IMR-90 (cell line): ENCODE measurements around the gene KCTD5. TPM values are rescaled to one million over a fixed set of nuclear protein-coding genes. Genes with fewer than 3 reads are reported as not detected.
"Not testable (repeated sequence)": the region's sequence is repeated elsewhere in the genome, so short reads cannot be mapped to it uniquely, and the experiment has no call there.

Source experiments
- ATAC-seq: fragments of 200-7000 bp; cut with Tn5 transposase; 2 replicates; pipeline ENCODE4 v1.9.1; 2020; ENCODE audit warnings: low read depth, mild to moderate bottlenecking, moderate library complexity
- BruUV-seq: library from RNA; stranded (reverse); fragments of 400-500 nt; replicated peaks from 2 replicates; lab custom pipeline; 2021; lab: Mats Ljungman, UMichigan
- CTCF ChIA-PET: fragments of 300-600 bp; formaldehyde crosslinking; extraction: SDS; loops from one replicate; lab custom pipeline; 2021; ENCODE audit warnings: antibody characterized with exemption; lab: Yijun Ruan, JAX
- POLR2A ChIA-PET: fragments of 300-600 bp; sonication (Branson Sonifier 250); formaldehyde crosslinking; loops from one replicate; lab custom pipeline; 2022; ENCODE audit warnings: antibody characterized with exemption; ENCODE audit not compliant: unreplicated experiment; lab: Charles Lee
- DNase-seq: peaks from one replicate; pipeline ENCODE4 v3.0.0; 2013
- H2AFZ ChIP-seq: replicated peaks from 2 replicates; pipeline ENCODE3; 2013; ENCODE audit warnings: low read length, mild to moderate bottlenecking; ENCODE audit not compliant: poor library complexity
- H2AK5ac ChIP-seq: 2 replicates; pipeline ENCODE4 v1.6.1; 2013; ENCODE audit warnings: low read depth, low read length, inconsistent platforms
- H2AK9ac ChIP-seq: replicated peaks from 2 replicates; pipeline ENCODE3; 2013; ENCODE audit warnings: mild to moderate bottlenecking, low read depth, low read length, moderate library complexity; ENCODE audit not compliant: poor library complexity
- H2BK120ac ChIP-seq: 2 replicates; pipeline ENCODE4 v1.6.1; 2013; ENCODE audit warnings: low read depth, low read length, inconsistent platforms
- H2BK15ac ChIP-seq: 3 replicates; pipeline ENCODE4 v1.6.1; 2013; ENCODE audit warnings: low read depth, low read length, inconsistent platforms
- H2BK20ac ChIP-seq: 2 replicates; pipeline ENCODE4 v1.6.1; 2013; ENCODE audit warnings: low read depth, mild to moderate bottlenecking, inconsistent platforms, low read length, moderate library complexity
- H2BK5ac ChIP-seq: 2 replicates; pipeline ENCODE4 v1.6.1; 2013; ENCODE audit warnings: mild to moderate bottlenecking, low read depth, low read length, inconsistent platforms; ENCODE audit not compliant: poor library complexity, severe bottlenecking
- H3K14ac ChIP-seq: replicated peaks from 2 replicates; pipeline ENCODE4 v1.6.1; 2013; ENCODE audit warnings: low read depth, low read length, inconsistent platforms
- H3K18ac ChIP-seq: 2 replicates; pipeline ENCODE4 v1.6.1; 2013; ENCODE audit warnings: low read depth, low read length, control low read depth
- H3K23ac ChIP-seq: 2 replicates; pipeline ENCODE4 v1.6.1; 2013; ENCODE audit warnings: low read depth, low read length, inconsistent platforms
- H3K27ac ChIP-seq: 2 replicates; pipeline ENCODE4 v1.5.1; 2013; ENCODE audit warnings: mild to moderate bottlenecking, control low read depth, low read length; ENCODE audit not compliant: insufficient read depth
- H3K27me3 ChIP-seq: 2 replicates; pipeline ENCODE4 v1.6.1; 2013; ENCODE audit warnings: low read length; ENCODE audit not compliant: control insufficient read depth, insufficient read depth
- H3K36me3 ChIP-seq: 2 replicates; pipeline ENCODE4 v1.6.1; 2013; ENCODE audit warnings: low read length, mixed read lengths; ENCODE audit not compliant: control insufficient read depth, insufficient read depth
- H3K4ac ChIP-seq: 2 replicates; pipeline ENCODE4 v1.6.1; 2013; ENCODE audit warnings: low read depth, low read length, inconsistent platforms
- H3K4me1 ChIP-seq: 2 replicates; pipeline ENCODE4 v1.6.1; 2013; ENCODE audit warnings: low read length, mixed read lengths; ENCODE audit not compliant: control insufficient read depth, insufficient read depth
- H3K4me2 ChIP-seq: 2 replicates; pipeline ENCODE4 v1.6.1; 2013; ENCODE audit warnings: low read depth, mild to moderate bottlenecking, control low read depth, low read length, moderate library complexity
- H3K4me3 ChIP-seq: 2 replicates; pipeline ENCODE4 v1.5.1; 2013; ENCODE audit warnings: low read depth, mild to moderate bottlenecking, control low read depth, low read length, moderate library complexity; ENCODE audit not compliant: insufficient read depth
- H3K56ac ChIP-seq: 2 replicates; pipeline ENCODE4 v1.6.1; 2013; ENCODE audit warnings: low read length, inconsistent platforms; ENCODE audit not compliant: insufficient read depth; ENCODE audit errors: extremely low read depth
- H3K79me1 ChIP-seq, 2 experiments: 2 replicates each; pipeline ENCODE4 v1.6.1; 2013; ENCODE audit warnings: low read length in 2 of 2, inconsistent platforms in 1 of 2, low read depth in 1 of 2
- H3K9ac ChIP-seq: 2 replicates; pipeline ENCODE4 v1.6.1; 2013; ENCODE audit warnings: low read depth, low read length, control low read depth
- H3K9me1 ChIP-seq: 2 replicates; pipeline ENCODE4 v1.6.1; 2013; ENCODE audit warnings: low read length, inconsistent platforms; ENCODE audit not compliant: insufficient read depth
- H3K9me3 ChIP-seq: 2 replicates; pipeline ENCODE4 v1.6.1; 2013; ENCODE audit warnings: low read length; ENCODE audit not compliant: control insufficient read depth, insufficient read depth
- H4K20me1 ChIP-seq: 2 replicates; pipeline ENCODE4 v1.6.1; 2013; ENCODE audit warnings: low read length, inconsistent platforms; ENCODE audit not compliant: insufficient read depth
- H4K5ac ChIP-seq: 2 replicates; pipeline ENCODE4 v1.6.1; 2013; ENCODE audit warnings: mild to moderate bottlenecking, low read depth, low read length, control low read depth
- H4K8ac ChIP-seq, 2 experiments: 2 replicates each; pipeline ENCODE4 v1.6.1; 2013; ENCODE audit warnings: low read depth in 2 of 2, low read length in 2 of 2, control low read depth in 1 of 2, inconsistent platforms in 1 of 2
- H4K91ac ChIP-seq: 2 replicates; pipeline ENCODE4 v1.6.1; 2013; ENCODE audit warnings: low read depth, low read length, inconsistent platforms; ENCODE audit not compliant: insufficient read depth
- WGBS, 2 experiments: methylation state at CpG; one replicate each; pipeline versions ENCODE4 v1.1.5 to v1.1.7; 2013; ENCODE audit warnings: missing lambda C conversion rate in 2 of 2; ENCODE audit not compliant: insufficient read length in 1 of 2; ENCODE audit errors: extremely low coverage in 2 of 2; 5-methylcytosine and 5-hydroxymethylcytosine counted together
- dilution Hi-C: fragments of 300-500 bp; cut with HindIII; formaldehyde crosslinking; loops from one replicate; pipeline ENCODE4 v1.14.3; 2018; ENCODE audit warnings: low sequenced_read_pairs; ENCODE audit not compliant: unreplicated experiment
- in situ Hi-C: fragments of 300-500 bp; cut with MboI; formaldehyde crosslinking; loops from 3 replicates; pipeline ENCODE4 v1.14.3; 2019; ENCODE audit warnings: low sequenced_read_pairs, inconsistent platforms, mixed read lengths
- intact Hi-C: fragments of 100-400 bp; cut with micrococcal nuclease; formaldehyde crosslinking; loops from 2 replicates; pipeline ENCODE4 v1.10.0; 2022
- polyA plus RNA-seq, 3 experiments: library from polyadenylated mRNA; depleted of rRNA; stranded (reverse); fragments of >200 nt; gene quantifications; 2 replicates each; pipeline ENCODE4 v1.2.3, GENCODE V29; 2012; ENCODE audit warnings: low replicate concordance in 1 of 3
- total RNA-seq: library from RNA; depleted of rRNA; stranded (reverse); fragments of >200 nt; gene quantifications from 2 replicates; pipeline ENCODE4 v1.2.3, GENCODE V29; 2012

Gene KCTD5
- total and polyA plus RNA-seq, 2 of the 4 experiments (the other 2 are of a cell fraction) = 17.2 to 56.2 TPM

- H2AFZ ChIP-seq, ATAC-seq, CTCF ChIA-PET, H3K4ac ChIP-seq, H2BK20ac ChIP-seq, H3K23ac ChIP-seq, H2BK5ac ChIP-seq, DNase-seq, BruUV-seq, H3K56ac ChIP-seq, H3K27ac ChIP-seq, H3K36me3 ChIP-seq, H4K20me1 ChIP-seq, H3K4me1 ChIP-seq, in situ Hi-C loops, H2AK9ac ChIP-seq, H2BK120ac ChIP-seq, H3K4me2 ChIP-seq, POLR2A ChIA-PET, H3K27me3 ChIP-seq, intact Hi-C loops, H3K9me1 ChIP-seq, dilution Hi-C loops, H2BK15ac ChIP-seq, H4K5ac ChIP-seq, H4K8ac ChIP-seq, H2AK5ac ChIP-seq, H3K9me3 ChIP-seq, H3K18ac ChIP-seq, H3K14ac ChIP-seq, H3K9ac ChIP-seq, H3K4me3 ChIP-seq, H4K91ac ChIP-seq: not testable (repeated sequence)
- peaks cover 7 to 26% of the 10 kb centered on the region in 2 experiments for H3K79me1 ChIP-seq
- WGBS, 2 experiments = no CpG with 5 or more reads among the region's 23 CpGs
Observed at GRCh38 chr16:2678206-2678965, 3.9 kb upstream of the KCTD5 start.

- dilution Hi-C loops, H3K56ac ChIP-seq, H2BK15ac ChIP-seq, H3K9ac ChIP-seq, H4K8ac ChIP-seq, DNase-seq, H3K14ac ChIP-seq, BruUV-seq, H4K20me1 ChIP-seq, H3K4ac ChIP-seq, H2BK120ac ChIP-seq, H3K27ac ChIP-seq, H2AK9ac ChIP-seq, H3K18ac ChIP-seq, H3K4me1 ChIP-seq, H2BK20ac ChIP-seq, H3K36me3 ChIP-seq, H2AFZ ChIP-seq, H3K23ac ChIP-seq, H4K5ac ChIP-seq, H3K27me3 ChIP-seq, in situ Hi-C loops, H3K4me2 ChIP-seq, POLR2A ChIA-PET, H3K9me3 ChIP-seq, ATAC-seq, H2BK5ac ChIP-seq, H2AK5ac ChIP-seq, H3K9me1 ChIP-seq, H3K4me3 ChIP-seq, CTCF ChIA-PET, H4K91ac ChIP-seq, intact Hi-C loops: not testable (repeated sequence)
- peaks cover 7 to 28% of the 10 kb centered on the region in 2 experiments for H3K79me1 ChIP-seq
- WGBS, 2 experiments = 100% methylated on average over 1 of the region's 4 CpGs; no CpG with 5 or more reads in 1 of the 2 experiments
Observed at GRCh38 chr16:2679902-2680301, 2.4 kb upstream of the KCTD5 start.
